Hindlimb muscle (tissue), 1 donor: Measurements from ENCODE around the gene ZNF695. TPM values are rescaled to one million over a fixed set of nuclear protein-coding genes. Genes with fewer than 3 reads are reported as not detected.
"Not testable (repeated sequence)": the region's sequence is repeated elsewhere in the genome, so short reads cannot be mapped to it uniquely, and the experiment has no call there.

Source experiments
- DNase-seq: peaks from one replicate; pipeline ENCODE4 v3.0.0-alpha.2; 2013
- polyA plus RNA-seq: library from polyadenylated mRNA; unstranded; fragments of 120-200 nt; gene quantifications from one replicate; pipeline ENCODE4 v1.2.1, GENCODE V29; 2013; ENCODE audit not compliant: insufficient read length

ZNF695 gene
- 1.3 TPM for polyA plus RNA-seq

GRCh38 chr1:247007511-247008405, at the start of gene ZNF695:
Gene ZNF695, minus strand, starts transcription at chr1:247008057. Its CDS starts 149 bp downstream, at chr1:247007908.
- DNase-seq, result peak; percentile 92

GRCh38 chr1:247056071-247056470, 48.2 kb upstream of the ZNF695 start:
- DNase-seq, result no peak

- no peak for DNase-seq
Observed at GRCh38 chr1:247054992-247055415, 47.1 kb upstream of the ZNF695 start.

- no peak for DNase-seq
Observed at GRCh38 chr1:247047702-247048101, 39.8 kb upstream of the ZNF695 start.

- no peak for DNase-seq
Observed at GRCh38 chr1:247047260-247047659, 39.4 kb upstream of the ZNF695 start.

GRCh38 chr1:247043406-247043805, 35.5 kb upstream of the ZNF695 start:
- no peak for DNase-seq

- DNase-seq, result no peak
Observed at GRCh38 chr1:247037511-247038320, 29.9 kb upstream of the ZNF695 start.

GRCh38 chr1:247032306-247032705, 24.4 kb upstream of the ZNF695 start:
- not testable (repeated sequence) for DNase-seq

GRCh38 chr1:247024658-247025057, 16.8 kb upstream of the ZNF695 start:
- DNase-seq, result not testable (repeated sequence)

- DNase-seq, result no peak
Observed at GRCh38 chr1:247013391-247013790, 5.5 kb upstream of the ZNF695 start.

- DNase-seq, result no peak
Observed at GRCh38 chr1:247008406-247008799, 546 bp upstream of the ZNF695 start.

GRCh38 chr1:247004081-247004480, 3.8 kb downstream of the ZNF695 start:
- not testable (repeated sequence) for DNase-seq

GRCh38 chr1:246989901-246990300, 18.0 kb downstream of the ZNF695 start:
- DNase-seq, result no peak

- DNase-seq, result no peak
Observed at GRCh38 chr1:246988316-246988715, 19.5 kb downstream of the ZNF695 start.

GRCh38 chr1:246987083-246987690, 20.7 kb downstream of the ZNF695 start:
- DNase-seq, result no peak

- no peak for DNase-seq
Observed at GRCh38 chr1:246978785-246979184, 29.1 kb downstream of the ZNF695 start.

GRCh38 chr1:246978281-246978680, 29.6 kb downstream of the ZNF695 start:
- DNase-seq, result no peak

- DNase-seq, result no peak
Observed at GRCh38 chr1:246971969-246972368, 35.9 kb downstream of the ZNF695 start.

GRCh38 chr1:246971090-246971721, 36.7 kb downstream of the ZNF695 start:
- DNase-seq, result no peak

GRCh38 chr1:246969621-246970020, 38.2 kb downstream of the ZNF695 start:
- DNase-seq, result no peak

GRCh38 chr1:246966502-246966901, 41.4 kb downstream of the ZNF695 start:
- DNase-seq, result no peak

- peak; percentile 3 for DNase-seq
Observed at GRCh38 chr1:246959944-246960693, 47.7 kb downstream of the ZNF695 start.
